Measurements from ENCODE around the gene SSU72. TPM values are rescaled to one million over a fixed set of nuclear protein-coding genes. Genes with fewer than 3 reads are reported as not detected.

Gene SSU72
- total RNA-seq, 1 donor from 2014 or later = 136 TPM

- H3K4me3 ChIP-seq (ENCODE audit: low read depth, low read length) = peak overlapping the region; percentile 45
- DNase-seq (ENCODE audit: low read depth) = no peak
- TF ChIP-seq CTCF (conservative IDR thresholded peaks at IDR 0.05; ENCODE audit: low read depth, low read length) = no peak
These were observed 35.2 kb downstream of the SSU72 start for GRCh38 chr1:1539310-1540089.

GRCh38 chr1:1538989-1539309 lies 35.7 kb downstream of the SSU72 start:
- TF ChIP-seq CTCF (conservative IDR thresholded peaks at IDR 0.05; ENCODE audit: low read depth, low read length) = no peak

GRCh38 chr1:1538334-1538733 lies 36.3 kb downstream of the SSU72 start:
- H3K4me3 ChIP-seq (ENCODE audit: low read depth, low read length) = no peak overlapping the region
- no peak for DNase-seq (ENCODE audit: low read depth)
- TF ChIP-seq CTCF (conservative IDR thresholded peaks at IDR 0.05; ENCODE audit: low read depth, low read length) = no peak

More at GRCh38 chr1:1538989-1539309, 35.7 kb downstream of the SSU72 start:
- no peak overlapping the region for H3K4me3 ChIP-seq (ENCODE audit: low read depth, low read length)
- no peak for DNase-seq (ENCODE audit: low read depth)

- no peak for DNase-seq (ENCODE audit: low read depth)
- TF ChIP-seq CTCF (conservative IDR thresholded peaks at IDR 0.05; ENCODE audit: low read depth, low read length) = no peak
- H3K4me3 ChIP-seq (ENCODE audit: low read depth, low read length) = no peak overlapping the region
These were observed 36.9 kb downstream of the SSU72 start for GRCh38 chr1:1537626-1538250.

- no peak for TF ChIP-seq CTCF (conservative IDR thresholded peaks at IDR 0.05; ENCODE audit: low read depth, low read length)
- DNase-seq (ENCODE audit: low read depth) = no peak
- no peak overlapping the region for H3K4me3 ChIP-seq (ENCODE audit: low read depth, low read length)
These were observed 37.6 kb downstream of the SSU72 start for GRCh38 chr1:1536938-1537546.

GRCh38 chr1:1536019-1536937 lies 38.4 kb downstream of the SSU72 start:
- no peak for DNase-seq (ENCODE audit: low read depth)
- no peak overlapping the region for H3K4me3 ChIP-seq (ENCODE audit: low read depth, low read length)
- TF ChIP-seq CTCF (conservative IDR thresholded peaks at IDR 0.05; ENCODE audit: low read depth, low read length) = no peak

All from epithelial cell of proximal tubule (primary cell).